ENCODE measurements around the gene TNFRSF1A. TPM values are rescaled to one million over a fixed set of nuclear protein-coding genes. Genes with fewer than 3 reads are reported as not detected.

TNFRSF1A gene
- total RNA-seq, 1 experiment from 2014 or later = 103 TPM

DNA sequence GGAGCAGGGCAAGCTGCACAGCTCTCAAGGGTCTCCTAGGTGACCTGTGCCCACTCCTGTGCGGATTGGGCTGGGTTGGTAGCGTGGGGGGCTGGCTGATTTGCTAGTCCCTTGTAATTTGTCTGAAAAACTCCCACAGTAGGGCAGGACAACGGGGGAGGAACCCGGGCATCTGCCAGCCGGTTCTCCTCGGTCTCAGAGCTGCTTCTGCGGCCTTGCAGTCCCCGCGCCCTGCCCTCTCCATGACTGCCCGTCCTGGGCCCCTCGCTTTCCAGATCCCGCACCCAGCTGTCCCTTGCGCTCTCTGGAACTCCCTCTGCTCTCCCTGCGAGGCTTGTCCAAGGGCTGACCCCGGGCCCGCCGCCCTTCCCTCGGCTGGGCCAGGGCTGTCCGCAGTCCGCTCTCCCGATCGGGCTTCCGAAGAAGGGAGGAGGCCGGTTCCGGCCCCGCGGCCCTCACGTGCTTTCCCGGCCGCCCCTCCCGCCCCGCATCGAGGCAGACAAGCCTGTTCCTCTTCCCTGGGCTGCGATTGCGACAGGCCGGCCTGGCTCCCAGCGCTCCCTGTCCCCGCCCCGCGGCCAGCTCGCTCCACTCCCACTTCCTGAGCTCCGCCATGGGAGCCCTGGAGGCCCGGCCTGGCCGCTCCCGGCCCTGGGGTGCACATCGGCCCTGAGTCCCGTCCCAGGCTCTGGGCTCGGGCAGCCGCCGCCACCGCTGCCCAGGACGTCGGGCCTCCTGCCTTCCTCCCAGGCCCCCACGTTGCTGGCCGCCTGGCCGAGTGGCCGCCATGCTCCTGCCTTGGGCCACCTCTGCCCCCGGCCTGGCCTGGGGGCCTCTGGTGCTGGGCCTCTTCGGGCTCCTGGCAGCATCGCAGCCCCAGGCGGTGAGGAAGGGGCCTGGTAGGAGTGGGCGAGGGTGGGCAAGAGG lies 42.0 kb upstream of the TNFRSF1A start, which contains the start of gene LTBR:
Gene LTBR (plus strand): TSS at position 591 of the 927 bp plus-strand sequence. CDS start 197 bp downstream, at position 788.
- DNase-seq (ENCODE audit: unreplicated experiment) = peak; percentile 96
- TF ChIP-seq, protein P1, sequence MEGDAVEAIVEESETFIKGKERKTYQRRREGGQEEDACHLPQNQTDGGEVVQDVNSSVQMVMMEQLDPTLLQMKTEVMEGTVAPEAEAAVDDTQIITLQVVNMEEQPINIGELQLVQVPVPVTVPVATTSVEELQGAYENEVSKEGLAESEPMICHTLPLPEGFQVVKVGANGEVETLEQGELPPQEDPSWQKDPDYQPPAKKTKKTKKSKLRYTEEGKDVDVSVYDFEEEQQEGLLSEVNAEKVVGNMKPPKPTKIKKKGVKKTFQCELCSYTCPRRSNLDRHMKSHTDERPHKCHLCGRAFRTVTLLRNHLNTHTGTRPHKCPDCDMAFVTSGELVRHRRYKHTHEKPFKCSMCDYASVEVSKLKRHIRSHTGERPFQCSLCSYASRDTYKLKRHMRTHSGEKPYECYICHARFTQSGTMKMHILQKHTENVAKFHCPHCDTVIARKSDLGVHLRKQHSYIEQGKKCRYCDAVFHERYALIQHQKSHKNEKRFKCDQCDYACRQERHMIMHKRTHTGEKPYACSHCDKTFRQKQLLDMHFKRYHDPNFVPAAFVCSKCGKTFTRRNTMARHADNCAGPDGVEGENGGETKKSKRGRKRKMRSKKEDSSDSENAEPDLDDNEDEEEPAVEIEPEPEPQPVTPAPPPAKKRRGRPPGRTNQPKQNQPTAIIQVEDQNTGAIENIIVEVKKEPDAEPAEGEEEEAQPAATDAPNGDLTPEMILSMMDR (IDR thresholded peaks at IDR 0.05; ENCODE audit: unreplicated experiment) = no peak
- Mint-ChIP-seq H3K4me3 (ENCODE audit: unreplicated experiment) (peak within 1 kb of the TSS; percentile 94), H3K27ac (ENCODE audit: low read depth, unreplicated experiment) (peak within 1 kb of the TSS; percentile 96), H3K9me3 (ENCODE audit: unreplicated experiment) (no peaks in the 10 kb centered on the region), H3K36me3 (ENCODE audit: insufficient read depth, unreplicated experiment) (peaks cover 53% of the 10 kb centered on the region), H3K4me1 (ENCODE audit: insufficient read depth, unreplicated experiment) (peaks cover 35% of the 10 kb centered on the region), H3K27me3 (ENCODE audit: insufficient read depth, unreplicated experiment) (no peaks in the 10 kb centered on the region)
- POLR2A ChIA-PET = interaction anchor here (0.6 to 16.5 kb wide), 24 partner anchors 9 to 202 kb away, joined by 3 to 739 read pairs (median 4); partner anchors contain the start of genes GAPDH, NOP2, SCNN1A and TAPBPL
- CTCF ChIA-PET = interaction anchor here (0.6 to 4.2 kb wide), 6 partner anchors 10 to 152 kb away, joined by 3 to 23 read pairs (median 4); partner anchors contain the start of gene SCNN1A
- TSS peak; percentile 61 for BruUV-seq (replicated peaks)
- intact Hi-C loops (cut with micrococcal nuclease) = loop anchor here (1.0 to 2.0 kb wide), 3 partner anchors 49 to 81 kb away; no protein-coding TSS in a partner anchor

GRCh38 chr12:6382982-6383381 lies 41.1 kb upstream of the TNFRSF1A start:
- BruUV-seq (replicated peaks) = no TSS peak
- ChIA-PET POLR2A (interaction anchor here (1.0 to 16.5 kb wide), 14 partner anchors 10 to 154 kb away, joined by 3 to 739 read pairs (median 6); partner anchors contain the start of genes SCNN1A, TAPBPL and TNFRSF1A), CTCF (interaction anchor here (0.6 to 4.2 kb wide), 9 partner anchors 10 to 724 kb away, joined by 3 to 23 read pairs (median 3); partner anchors contain the start of gene SCNN1A)
- no peak for DNase-seq (ENCODE audit: unreplicated experiment)
- intact Hi-C loops (cut with micrococcal nuclease) = no loop called here
- no peaks in the 10 kb centered on the region for H3K27me3 Mint-ChIP-seq (ENCODE audit: insufficient read depth, unreplicated experiment)
- H3K4me1 Mint-ChIP-seq (ENCODE audit: insufficient read depth, unreplicated experiment) = peaks cover 30% of the 10 kb centered on the region
- TF ChIP-seq, protein P1 (IDR thresholded peaks at IDR 0.05; ENCODE audit: unreplicated experiment) = no peak
- H3K36me3 Mint-ChIP-seq (ENCODE audit: insufficient read depth, unreplicated experiment) = peaks cover 44% of the 10 kb centered on the region
- peak overlapping the region; percentile 49 for H3K4me3 Mint-ChIP-seq (ENCODE audit: unreplicated experiment)
- no peaks in the 10 kb centered on the region for H3K9me3 Mint-ChIP-seq (ENCODE audit: unreplicated experiment)
- H3K27ac Mint-ChIP-seq (ENCODE audit: low read depth, unreplicated experiment) = no peak overlapping the region

GRCh38 chr12:6382371-6382770 lies 40.5 kb upstream of the TNFRSF1A start:
- TF ChIP-seq, protein P1 (IDR thresholded peaks at IDR 0.05; ENCODE audit: unreplicated experiment) = no peak
- POLR2A ChIA-PET = interaction anchor here (6.7 to 16.5 kb wide), 2 partner anchors 9 to 41 kb away, joined by 120 to 739 read pairs; partner anchors contain the start of genes SCNN1A and TNFRSF1A
- BruUV-seq (replicated peaks) = no TSS peak
- DNase-seq (ENCODE audit: unreplicated experiment) = no peak
- H3K4me3 Mint-ChIP-seq (ENCODE audit: unreplicated experiment) = no peak overlapping the region
- peaks cover 30% of the 10 kb centered on the region for H3K4me1 Mint-ChIP-seq (ENCODE audit: insufficient read depth, unreplicated experiment)
- no peaks in the 10 kb centered on the region for H3K9me3 Mint-ChIP-seq (ENCODE audit: unreplicated experiment)
- intact Hi-C loops (cut with micrococcal nuclease) = no loop called here
- H3K27ac Mint-ChIP-seq (ENCODE audit: low read depth, unreplicated experiment) = no peak overlapping the region
- CTCF ChIA-PET = interaction anchor here (0.6 to 4.2 kb wide), 7 partner anchors 9 to 725 kb away, joined by 3 to 23 read pairs (median 3); partner anchors contain the start of gene SCNN1A
- H3K27me3 Mint-ChIP-seq (ENCODE audit: insufficient read depth, unreplicated experiment) = no peaks in the 10 kb centered on the region
- peaks cover 38% of the 10 kb centered on the region for H3K36me3 Mint-ChIP-seq (ENCODE audit: insufficient read depth, unreplicated experiment)
